Ishikawa (cell line): Measurements from ENCODE around the gene PLXDC2.

Experiments used
- CREB1 ChIP-seq: IDR thresholded peaks from 2 replicates; pipeline ENCODE4 v1.6.1; 2012; ENCODE audit warnings: low read depth
- EP300 ChIP-seq: IDR thresholded peaks from 2 replicates; pipeline ENCODE4 v1.6.1; 2012; ENCODE audit warnings: borderline replicate concordance
- MAX ChIP-seq: IDR thresholded peaks from 2 replicates; pipeline ENCODE4 v1.6.1; 2012
- NFIC ChIP-seq: IDR thresholded peaks from 2 replicates; pipeline ENCODE4 v1.6.1; 2012
- RAD21 ChIP-seq: IDR thresholded peaks from 2 replicates; pipeline ENCODE4 v1.6.1; 2012; ENCODE audit warnings: low read depth
- REST ChIP-seq: IDR thresholded peaks from 2 replicates; pipeline ENCODE4 v1.6.1; 2012; ENCODE audit warnings: low read depth, mild to moderate bottlenecking
- TCF12 ChIP-seq: IDR thresholded peaks from 2 replicates; pipeline ENCODE4 v1.6.1; 2012; ENCODE audit warnings: low read depth
- TEAD4 ChIP-seq: IDR thresholded peaks from 2 replicates; pipeline ENCODE4 v1.6.1; 2012
- YY1 ChIP-seq: IDR thresholded peaks from 2 replicates; pipeline ENCODE4 v1.6.1; 2012; ENCODE audit warnings: low read depth

- TF ChIP-seq NFIC (no peak), MAX (no peak), RAD21 (no peak), EP300 (no peak), CREB1 (no peak), TEAD4 (no peak), YY1 (no peak), TCF12 (no peak), REST (no peak)
Measured at GRCh38 chr10:20115894-20116293, 299.7 kb downstream of the PLXDC2 start.
